GM12878 (cell line): ENCODE results near the gene SMPDL3B. TPM values are rescaled to one million over a fixed set of nuclear protein-coding genes. Genes with fewer than 3 reads are reported as not detected.

Experiments used
- ATAC-seq: fragments of 200-7000 bp; cut with Tn5 transposase; 3 replicates; pipeline ENCODE4 v1.9.1; 2020; ENCODE audit warnings: mild to moderate bottlenecking, moderate library complexity
- BruUV-seq: library from RNA; stranded (reverse); fragments of 400-500 nt; replicated peaks from 2 replicates; lab custom pipeline; 2021; lab: Mats Ljungman, UMichigan
- CTCF ChIA-PET: fragments of 300-600 bp; sonication (Branson Sonifier 250); formaldehyde crosslinking; extraction: SDS; loops from one replicate; lab custom pipeline; 2021; ENCODE audit warnings: inconsistent platforms; lab: Yijun Ruan, JAX
- POLR2A ChIA-PET: fragments of 350-600 bp; formaldehyde crosslinking; extraction: SDS; loops from one replicate; lab custom pipeline; 2021; ENCODE audit warnings: inconsistent platforms; lab: Charles Lee
- RAD21 ChIA-PET: fragments of 300-600 bp; sonication (Branson Sonifier 250); formaldehyde crosslinking; loops from one replicate; lab custom pipeline; 2023; ENCODE audit warnings: antibody characterized with exemption; ENCODE audit not compliant: unreplicated experiment; lab: Charles Lee
- SMC1A ChIA-PET: fragments of 300-600 bp; sonication (Branson Sonifier 250); formaldehyde crosslinking; loops from one replicate; lab custom pipeline; 2023; ENCODE audit not compliant: unreplicated experiment, uncharacterized antibody; lab: Charles Lee
- DNase-seq: peaks from one replicate; pipeline ENCODE4 v3.0.0-alpha.2; 2011; ENCODE audit warnings: low read depth, low spot score
- FAIRE-seq: peaks from 3 replicates; lab custom pipeline; 2011; peaks lifted over from hg19 to GRCh38; lab: Jason Lieb, UNC
- H2AFZ ChIP-seq: 2 replicates; pipeline ENCODE4 v1.6.0; 2011; ENCODE audit warnings: low read depth, low read length, control low read depth; ENCODE audit not compliant: control insufficient read depth
- H3K27ac ChIP-seq: 2 replicates; pipeline ENCODE4 v1.5.1; 2011; ENCODE audit warnings: control low read depth; ENCODE audit not compliant: control insufficient read depth, insufficient read depth
- H3K27me3 ChIP-seq, 2 experiments: replicated peaks in 1 of 2; 2 replicates each; pipeline versions ENCODE4 v1.6.0 to v1.6.1; 2011; ENCODE audit warnings: low read length in 1 of 2; ENCODE audit not compliant: control insufficient read depth in 2 of 2, insufficient read depth in 2 of 2
- H3K36me3 ChIP-seq, 2 experiments: 2 replicates each; pipeline ENCODE4 v1.5.1; 2011; ENCODE audit warnings: low read length in 1 of 2; ENCODE audit not compliant: control insufficient read depth in 2 of 2, insufficient read depth in 2 of 2
- H3K4me1 ChIP-seq: 2 replicates; pipeline ENCODE4 v1.6.1; 2011; ENCODE audit warnings: mild to moderate bottlenecking, low read length, moderate library complexity, mixed read lengths; ENCODE audit not compliant: control insufficient read depth, insufficient read depth
- H3K4me2 ChIP-seq: 2 replicates; pipeline ENCODE4 v1.6.0; 2011; ENCODE audit warnings: control low read depth; ENCODE audit not compliant: control insufficient read depth, insufficient read depth
- H3K4me3 ChIP-seq: fragments of 200-600 bp; sonication (generic); 2 replicates; pipeline ENCODE4 v1.5.1; 2016
- H3K79me2 ChIP-seq: 2 replicates; pipeline ENCODE4 v1.6.0; 2011; ENCODE audit warnings: low read length; ENCODE audit not compliant: control insufficient read depth, insufficient read depth
- H3K9ac ChIP-seq: 2 replicates; pipeline ENCODE4 v1.8.0; 2011; ENCODE audit warnings: low read length, control low read depth, mixed read lengths; ENCODE audit not compliant: control insufficient read depth, insufficient read depth
- H3K9me3 ChIP-seq: replicated peaks from 3 replicates; pipeline ENCODE4 v1.5.1; 2011; ENCODE audit warnings: mild to moderate bottlenecking, low read length; ENCODE audit not compliant: control insufficient read depth, insufficient read depth
- H4K20me1 ChIP-seq: 2 replicates; pipeline ENCODE4 v1.6.0; 2011; ENCODE audit not compliant: control insufficient read depth, insufficient read depth
- IRF4 ChIP-seq: IDR thresholded peaks from 2 replicates; pipeline ENCODE4 v1.6.1; 2011; ENCODE audit warnings: low read depth, low read length
- MXI1 ChIP-seq: fragments of 150-350 bp; IDR thresholded peaks from 2 replicates; pipeline ENCODE4 v1.6.1; 2011; ENCODE audit warnings: low read depth, mild to moderate bottlenecking, inconsistent platforms, low read length, improper control_type of control experiment
- TARDBP ChIP-seq: IDR thresholded peaks from 2 replicates; pipeline ENCODE4 v1.6.1; 2016; ENCODE audit warnings: borderline replicate concordance
- WGBS: methylation state at CpG from one replicate; pipeline ENCODE4 v1.1.6; 2016; ENCODE audit warnings: low lambda C conversion rate; ENCODE audit not compliant: insufficient replicate concordance, insufficient coverage; ENCODE audit errors: missing lambda C conversion rate; 5-methylcytosine and 5-hydroxymethylcytosine counted together
- in situ Hi-C: fragments of 300-500 bp; cut with MboI; formaldehyde crosslinking; loops from 9 replicates; pipeline ENCODE4 v1.14.3; 2018; ENCODE audit warnings: mixed read lengths
- intact Hi-C: fragments of 100-400 bp; cut with micrococcal nuclease; formaldehyde crosslinking; loops from one replicate; pipeline ENCODE4 v1.14.2; 2022; ENCODE audit not compliant: unreplicated experiment
- polyA plus RNA-seq, 11 experiments: library from polyadenylated mRNA; depleted of rRNA in 4 of 11; unstranded in 6 of 11; stranded (reverse) in 5 of 11; fragments of >200 nt; fragmentation: Nextera tagmentation in 4 of 11; fragmentation: Illumina TruSeq in 1 of 11; extraction: Ambion mirVana in 4 of 11; extraction: Trizol in 1 of 11; gene quantifications; 1 replicate in 1 of 11; 2 replicates in 10 of 11; pipeline versions ENCODE4 v1.2.1 to v1.2.3, GENCODE V29; 2011 to 2016; ENCODE audit warnings: inconsistent platforms in 2 of 11, missing spikeins in 2 of 11, low read depth in 1 of 11
- total RNA-seq, 4 experiments: library from RNA; depleted of rRNA in 3 of 4; stranded (reverse); fragments of >200 nt in 3 of 4; fragmentation: Illumina TruSeq in 1 of 4; extraction: Trizol in 1 of 4; gene quantifications; 2 replicates each; pipeline versions ENCODE4 v1.2.1 to v1.2.3, GENCODE V29; 2013 to 2021
- TF ChIP-seq, protein P1 (sequence below): fragments of 450-650 bp; formaldehyde crosslinking; IDR thresholded peaks from 2 replicates; pipeline ENCODE4 v1.4.0; 2020; ENCODE audit warnings: mild to moderate bottlenecking, moderate library complexity

Gene SMPDL3B
- total and polyA plus RNA-seq, 10 of the 15 experiments (the other 5 are each of a cell fraction or from before 2014, with no cell fraction given) = 0.56 to 2.7 (median 1.0) TPM

DNA sequence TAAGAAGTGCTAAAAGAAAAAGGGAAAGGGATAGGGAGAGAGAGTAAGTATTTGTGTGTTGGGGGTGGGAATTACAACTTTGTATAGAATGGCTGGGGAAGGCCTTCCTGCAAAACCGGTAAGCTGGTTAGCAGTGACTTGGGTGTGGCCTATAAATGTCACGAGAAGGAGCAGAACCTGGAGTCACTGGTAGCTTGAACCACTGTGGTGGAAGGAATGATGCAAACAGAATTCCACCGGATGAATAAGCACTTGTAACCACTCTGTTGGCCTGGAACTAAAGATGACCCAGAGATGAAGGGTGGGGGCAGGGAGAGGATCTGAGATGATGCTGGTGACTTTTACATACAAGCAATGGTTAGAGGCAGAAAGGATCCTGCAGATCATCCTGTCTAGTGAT lies 33.9 kb downstream of the SMPDL3B start:
- intact Hi-C loops (no loop called here), in situ Hi-C loops (no loop called here)
- Histone ChIP-seq H3K27ac (no peak overlapping the region), H3K4me2 (no peak overlapping the region), H3K9me3 (no peaks in the 10 kb centered on the region), H2AFZ (no peak overlapping the region), H3K27me3 (no peaks in the 10 kb centered on the region), H3K4me1 (no peaks in the 10 kb centered on the region), H3K9ac (no peak overlapping the region), H3K36me3 (peaks cover 8 to 9% of the 10 kb centered on the region in 2 experiments; a peak in 3 of 4 replicates), H3K79me2 (no peaks in the 10 kb centered on the region), H4K20me1 (no peaks in the 10 kb centered on the region), H3K4me3 (no peak overlapping the region)
- 97% methylated on average over 3 of the region's 3 CpGs for WGBS
- ChIA-PET SMC1A (interaction anchor here (1.0 to 1.2 kb wide), 2 partner anchors 29 to 240 kb away, joined by 5 read pairs; no protein-coding TSS in a partner anchor), CTCF (interaction anchor here (0.6 to 1.0 kb wide), 2 partner anchors 28 to 29 kb away, joined by 3 read pairs; no protein-coding TSS in a partner anchor), POLR2A (no interaction called here), RAD21 (no interaction called here)
- DNase-seq (no peak), ATAC-seq (no peak), FAIRE-seq (no peak)
- TF ChIP-seq IRF4 (no peak), TARDBP (no peak), MXI1 (no peak)
- TF ChIP-seq, protein P1, sequence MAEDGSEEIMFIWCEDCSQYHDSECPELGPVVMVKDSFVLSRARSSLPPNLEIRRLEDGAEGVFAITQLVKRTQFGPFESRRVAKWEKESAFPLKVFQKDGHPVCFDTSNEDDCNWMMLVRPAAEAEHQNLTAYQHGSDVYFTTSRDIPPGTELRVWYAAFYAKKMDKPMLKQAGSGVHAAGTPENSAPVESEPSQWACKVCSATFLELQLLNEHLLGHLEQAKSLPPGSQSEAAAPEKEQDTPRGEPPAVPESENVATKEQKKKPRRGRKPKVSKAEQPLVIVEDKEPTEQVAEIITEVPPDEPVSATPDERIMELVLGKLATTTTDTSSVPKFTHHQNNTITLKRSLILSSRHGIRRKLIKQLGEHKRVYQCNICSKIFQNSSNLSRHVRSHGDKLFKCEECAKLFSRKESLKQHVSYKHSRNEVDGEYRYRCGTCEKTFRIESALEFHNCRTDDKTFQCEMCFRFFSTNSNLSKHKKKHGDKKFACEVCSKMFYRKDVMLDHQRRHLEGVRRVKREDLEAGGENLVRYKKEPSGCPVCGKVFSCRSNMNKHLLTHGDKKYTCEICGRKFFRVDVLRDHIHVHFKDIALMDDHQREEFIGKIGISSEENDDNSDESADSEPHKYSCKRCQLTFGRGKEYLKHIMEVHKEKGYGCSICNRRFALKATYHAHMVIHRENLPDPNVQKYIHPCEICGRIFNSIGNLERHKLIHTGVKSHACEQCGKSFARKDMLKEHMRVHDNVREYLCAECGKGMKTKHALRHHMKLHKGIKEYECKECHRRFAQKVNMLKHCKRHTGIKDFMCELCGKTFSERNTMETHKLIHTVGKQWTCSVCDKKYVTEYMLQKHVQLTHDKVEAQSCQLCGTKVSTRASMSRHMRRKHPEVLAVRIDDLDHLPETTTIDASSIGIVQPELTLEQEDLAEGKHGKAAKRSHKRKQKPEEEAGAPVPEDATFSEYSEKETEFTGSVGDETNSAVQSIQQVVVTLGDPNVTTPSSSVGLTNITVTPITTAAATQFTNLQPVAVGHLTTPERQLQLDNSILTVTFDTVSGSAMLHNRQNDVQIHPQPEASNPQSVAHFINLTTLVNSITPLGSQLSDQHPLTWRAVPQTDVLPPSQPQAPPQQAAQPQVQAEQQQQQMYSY (CRISPR knock-in tag) = no peak
- no TSS peak for BruUV-seq
